Measurements from ENCODE around the gene ST3GAL6. TPM values are rescaled to one million over a fixed set of nuclear protein-coding genes. Genes with fewer than 3 reads are reported as not detected.
"Not testable (repeated sequence)": the region's sequence is repeated elsewhere in the genome, so short reads cannot be mapped to it uniquely, and the experiment has no call there.

ST3GAL6 gene
- total RNA-seq, 3 donors from 2014 or later (not counting 1 experiment from before 2014, with no cell fraction given) = 0.38 to 3.7 (median 1.4) TPM

DNA sequence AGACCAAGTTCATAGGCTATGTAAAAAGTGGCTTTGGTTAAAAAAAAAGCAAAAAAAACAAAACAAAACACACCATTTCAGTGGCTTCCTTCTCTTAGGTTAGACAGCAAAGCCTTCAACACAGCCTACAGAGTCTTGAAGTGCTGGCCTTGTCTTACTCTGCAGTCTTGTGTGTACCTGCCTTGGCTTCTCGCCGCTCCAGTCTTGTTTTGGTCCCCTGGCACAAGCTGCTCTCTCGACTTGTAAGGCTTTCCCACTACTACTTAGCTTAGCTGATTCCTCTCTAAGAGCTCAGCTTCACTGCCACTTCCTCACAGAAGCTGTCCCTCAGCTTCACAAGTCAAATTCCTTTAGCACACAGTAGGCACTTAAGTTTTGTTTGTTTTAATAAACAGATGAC, 63.0 kb downstream of the ST3GAL6 start:
- no peak overlapping the region for H3K27ac ChIP-seq (ENCODE audit: low read length)
- TF ChIP-seq, protein P1, sequence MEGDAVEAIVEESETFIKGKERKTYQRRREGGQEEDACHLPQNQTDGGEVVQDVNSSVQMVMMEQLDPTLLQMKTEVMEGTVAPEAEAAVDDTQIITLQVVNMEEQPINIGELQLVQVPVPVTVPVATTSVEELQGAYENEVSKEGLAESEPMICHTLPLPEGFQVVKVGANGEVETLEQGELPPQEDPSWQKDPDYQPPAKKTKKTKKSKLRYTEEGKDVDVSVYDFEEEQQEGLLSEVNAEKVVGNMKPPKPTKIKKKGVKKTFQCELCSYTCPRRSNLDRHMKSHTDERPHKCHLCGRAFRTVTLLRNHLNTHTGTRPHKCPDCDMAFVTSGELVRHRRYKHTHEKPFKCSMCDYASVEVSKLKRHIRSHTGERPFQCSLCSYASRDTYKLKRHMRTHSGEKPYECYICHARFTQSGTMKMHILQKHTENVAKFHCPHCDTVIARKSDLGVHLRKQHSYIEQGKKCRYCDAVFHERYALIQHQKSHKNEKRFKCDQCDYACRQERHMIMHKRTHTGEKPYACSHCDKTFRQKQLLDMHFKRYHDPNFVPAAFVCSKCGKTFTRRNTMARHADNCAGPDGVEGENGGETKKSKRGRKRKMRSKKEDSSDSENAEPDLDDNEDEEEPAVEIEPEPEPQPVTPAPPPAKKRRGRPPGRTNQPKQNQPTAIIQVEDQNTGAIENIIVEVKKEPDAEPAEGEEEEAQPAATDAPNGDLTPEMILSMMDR (IDR thresholded peaks at IDR 0.05) = no peak
- H3K27me3 ChIP-seq (ENCODE audit: control insufficient read depth, insufficient read depth, low read length) = no peaks in the 10 kb centered on the region
- Mint-ChIP-seq H3K36me3 (no peaks in the 10 kb centered on the region), H3K27ac (no peak overlapping the region), H3K4me1 (no peaks in the 10 kb centered on the region), H3K27me3 (ENCODE audit: low read depth in 2 of 2) (no peaks in the 10 kb centered on the region), H3K9me3 (peaks cover 0 to 2% of the 10 kb centered on the region in 2 donors), H3K4me3 (no peak overlapping the region)
- no peaks in the 10 kb centered on the region for H3K4me1 ChIP-seq (ENCODE audit: control insufficient read depth, insufficient read depth, low read length)
- ATAC-seq = no peak
- DNase-seq = no peak
- intact Hi-C loops (cut with micrococcal nuclease) = no loop called here
- WGBS (ENCODE audit: insufficient coverage) = 86% methylated on average over 3 of the region's 3 CpGs
- H3K9me3 ChIP-seq (ENCODE audit: control insufficient read depth, insufficient read depth, low read length) = no peaks in the 10 kb centered on the region
- H3K36me3 ChIP-seq (ENCODE audit: control insufficient read depth, insufficient read depth, low read length) = no peaks in the 10 kb centered on the region
- no peak overlapping the region for H3K4me3 ChIP-seq (ENCODE audit: low read length)

DNA sequence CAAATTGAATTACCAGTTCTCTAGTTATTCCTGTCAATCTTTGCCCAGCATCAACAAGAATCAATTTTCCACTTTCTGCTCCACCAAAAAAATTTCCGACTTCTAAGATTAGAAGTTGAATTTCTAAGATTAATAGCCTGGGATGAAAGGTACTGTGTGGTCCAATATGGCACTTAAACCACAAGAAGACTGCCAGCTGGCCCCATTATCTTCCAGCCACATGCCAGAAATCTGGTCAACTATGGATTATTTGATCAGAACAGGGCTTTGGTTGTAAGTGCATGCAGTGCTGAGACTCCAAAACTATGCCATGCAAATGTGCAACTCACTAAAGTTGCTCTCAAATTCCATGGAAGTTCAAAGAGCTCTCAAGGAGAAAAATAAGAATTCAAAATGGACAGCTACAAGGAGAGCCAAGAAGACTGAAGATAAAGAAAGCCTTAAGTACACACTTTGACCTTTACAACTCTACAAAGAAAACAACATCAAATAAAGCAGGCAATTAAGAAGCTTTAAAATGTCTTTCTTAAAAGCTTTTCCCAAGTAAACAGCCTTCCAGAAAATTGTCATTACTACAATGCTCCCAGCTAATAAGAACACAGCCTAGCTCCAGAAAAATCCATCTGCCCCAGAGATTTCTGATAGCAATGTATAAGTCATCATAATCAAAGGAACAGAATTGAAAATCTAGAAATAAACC, 64.2 kb downstream of the ST3GAL6 start:
- H3K9me3 Mint-ChIP-seq = peaks cover 2% of the 10 kb centered on the region in 2 donors
- Histone ChIP-seq H3K4me3 (ENCODE audit: low read length) (no peak overlapping the region), H3K36me3 (ENCODE audit: control insufficient read depth, insufficient read depth, low read length) (no peaks in the 10 kb centered on the region), H3K27ac (ENCODE audit: low read length) (no peak overlapping the region), H3K4me1 (ENCODE audit: control insufficient read depth, insufficient read depth, low read length) (no peaks in the 10 kb centered on the region), H3K27me3 (ENCODE audit: control insufficient read depth, insufficient read depth, low read length) (no peaks in the 10 kb centered on the region), H3K9me3 (ENCODE audit: control insufficient read depth, insufficient read depth, low read length) (no peaks in the 10 kb centered on the region)
- TF ChIP-seq, protein P1 (IDR thresholded peaks at IDR 0.05) = no peak
- no peak overlapping the region for H3K27ac Mint-ChIP-seq
- no peaks in the 10 kb centered on the region for H3K36me3 Mint-ChIP-seq
- ATAC-seq = no peak
- H3K27me3 Mint-ChIP-seq (ENCODE audit: low read depth in 2 of 2) = no peaks in the 10 kb centered on the region
- H3K4me1 Mint-ChIP-seq = no peaks in the 10 kb centered on the region
- no peak overlapping the region for H3K4me3 Mint-ChIP-seq
- WGBS (ENCODE audit: insufficient coverage) = 100% methylated on average over 1 of the region's 1 CpG
- no peak for DNase-seq
- intact Hi-C loops (cut with micrococcal nuclease) = no loop called here

DNA sequence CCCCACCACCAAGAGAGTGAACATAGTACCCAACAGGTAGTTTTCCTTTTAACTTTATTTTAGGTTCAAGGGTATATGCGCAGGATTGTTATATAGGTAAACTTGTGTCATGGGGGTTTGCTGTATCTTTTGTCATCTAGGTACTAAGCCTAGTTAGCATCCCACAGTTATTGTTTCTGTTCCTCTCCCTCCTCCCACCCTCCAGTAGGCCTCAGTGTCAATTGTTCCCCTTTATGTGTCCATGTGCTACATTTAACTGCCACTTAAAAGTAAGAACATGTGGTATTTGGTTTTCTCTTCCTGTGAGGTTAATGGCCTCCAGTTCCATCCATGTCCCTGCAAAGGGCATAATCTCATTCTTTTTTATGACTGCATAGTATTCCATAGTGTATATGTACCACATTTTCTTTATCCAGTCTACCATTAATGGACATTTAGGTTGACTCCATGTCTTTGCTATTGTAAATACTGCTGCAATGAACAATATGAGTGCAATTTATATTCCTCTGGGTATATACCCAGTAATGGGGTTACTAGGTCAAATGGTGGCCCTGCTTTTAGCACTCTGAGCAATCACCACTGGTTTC, 66.2 kb downstream of the ST3GAL6 start:
- Mint-ChIP-seq H3K27ac (no peak overlapping the region), H3K4me3 (no peak overlapping the region), H3K9me3 (peaks cover 2% of the 10 kb centered on the region in 2 donors), H3K36me3 (no peaks in the 10 kb centered on the region), H3K4me1 (no peaks in the 10 kb centered on the region), H3K27me3 (ENCODE audit: low read depth in 2 of 2) (peaks cover 0 to 4% of the 10 kb centered on the region in 2 donors)
- Histone ChIP-seq H3K27me3 (ENCODE audit: control insufficient read depth, insufficient read depth, low read length) (no peaks in the 10 kb centered on the region), H3K27ac (ENCODE audit: low read length) (no peak overlapping the region), H3K4me3 (ENCODE audit: low read length) (no peak overlapping the region), H3K36me3 (ENCODE audit: control insufficient read depth, insufficient read depth, low read length) (no peaks in the 10 kb centered on the region), H3K9me3 (ENCODE audit: control insufficient read depth, insufficient read depth, low read length) (no peaks in the 10 kb centered on the region), H3K4me1 (ENCODE audit: control insufficient read depth, insufficient read depth, low read length) (no peaks in the 10 kb centered on the region)
- DNase-seq = no peak
- intact Hi-C loops (cut with micrococcal nuclease) = no loop called here
- no CpG with 5 or more reads among the region's 1 CpG for WGBS (ENCODE audit: insufficient coverage)
- ATAC-seq = no peak
- TF ChIP-seq, protein P1 (IDR thresholded peaks at IDR 0.05) = no peak

DNA sequence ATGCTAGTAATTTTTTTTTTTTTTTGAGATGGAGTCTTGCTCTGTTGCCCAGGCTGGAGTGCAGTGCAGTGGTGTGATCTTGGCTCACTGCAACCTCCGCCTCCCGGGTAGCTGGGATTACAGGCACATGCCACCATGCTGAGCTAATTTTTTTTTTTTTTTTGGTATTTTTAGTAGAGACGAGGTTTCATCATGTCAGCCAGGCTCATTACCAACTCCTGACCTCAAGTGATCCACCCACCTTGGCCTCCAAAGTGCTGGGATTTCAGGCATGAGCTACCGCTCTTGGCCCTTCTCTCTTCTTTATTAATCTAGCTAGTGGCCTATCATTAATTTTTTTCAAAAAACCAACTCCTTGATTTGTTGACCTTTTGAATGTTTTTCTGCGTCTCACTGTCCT, 67.9 kb downstream of the ST3GAL6 start:
- H3K4me3 Mint-ChIP-seq; H3K27ac ChIP-seq (ENCODE audit: low read length); H3K9me3 Mint-ChIP-seq; ATAC-seq; H3K27ac Mint-ChIP-seq; H3K36me3 Mint-ChIP-seq; intact Hi-C loops (cut with micrococcal nuclease); DNase-seq; H3K4me1 Mint-ChIP-seq; H3K4me3 ChIP-seq (ENCODE audit: low read length); H3K9me3 ChIP-seq (ENCODE audit: control insufficient read depth, insufficient read depth, low read length); H3K36me3 ChIP-seq (ENCODE audit: control insufficient read depth, insufficient read depth, low read length); H3K4me1 ChIP-seq (ENCODE audit: control insufficient read depth, insufficient read depth, low read length); H3K27me3 ChIP-seq (ENCODE audit: control insufficient read depth, insufficient read depth, low read length); H3K27me3 Mint-ChIP-seq (ENCODE audit: low read depth in 2 of 2): not testable (repeated sequence)
- 79% methylated on average over 3 of the region's 5 CpGs for WGBS (ENCODE audit: insufficient coverage)
